HG03354 (cell line): Measurements from ENCODE around the gene SLC12A6.
A peak's percentile ranks its signal among the peaks of the same experiment; 100 is the strongest.
"Not testable (repeated sequence)": the region's sequence is repeated elsewhere in the genome, so short reads cannot be mapped to it uniquely, and the experiment has no call there.

Source experiments
- ATAC-seq: cut with Tn5 transposase; IDR thresholded peaks from one replicate; pipeline ENCODE4 v1.9.1; 2021; ENCODE audit warnings: mild to moderate bottlenecking; ENCODE audit not compliant: unreplicated experiment, poor library complexity, severe bottlenecking

The SLC12A6 gene

GRCh38 chr15:34358948-34359347 lies 21.4 kb upstream of the SLC12A6 start:
- no peak for ATAC-seq

DNA sequence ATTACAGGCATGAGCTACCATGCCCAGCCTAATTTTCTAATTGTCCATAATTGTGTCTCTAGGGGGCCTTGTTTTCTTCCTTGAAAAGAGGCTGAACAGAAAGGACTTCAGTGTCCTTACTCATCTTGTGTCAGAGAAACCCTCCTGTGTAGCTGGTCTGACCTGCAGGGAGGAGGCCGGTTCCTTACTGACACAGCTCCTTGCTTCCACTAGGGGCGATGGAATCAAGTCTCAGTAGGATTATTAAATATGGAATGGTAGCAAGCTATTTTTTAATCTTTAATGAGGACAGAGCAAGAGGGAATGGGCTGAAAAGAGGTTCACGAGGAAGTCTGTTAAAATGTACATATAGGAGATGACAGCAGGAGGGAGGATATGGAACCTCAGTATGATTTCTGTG lies 20.8 kb upstream of the SLC12A6 start:
- no peak for ATAC-seq

- no peak for ATAC-seq
Measured at GRCh38 chr15:34357653-34358052, 20.1 kb upstream of the SLC12A6 start.

GRCh38 chr15:34355241-34355640 lies 17.7 kb upstream of the SLC12A6 start:
- ATAC-seq: no peak

DNA sequence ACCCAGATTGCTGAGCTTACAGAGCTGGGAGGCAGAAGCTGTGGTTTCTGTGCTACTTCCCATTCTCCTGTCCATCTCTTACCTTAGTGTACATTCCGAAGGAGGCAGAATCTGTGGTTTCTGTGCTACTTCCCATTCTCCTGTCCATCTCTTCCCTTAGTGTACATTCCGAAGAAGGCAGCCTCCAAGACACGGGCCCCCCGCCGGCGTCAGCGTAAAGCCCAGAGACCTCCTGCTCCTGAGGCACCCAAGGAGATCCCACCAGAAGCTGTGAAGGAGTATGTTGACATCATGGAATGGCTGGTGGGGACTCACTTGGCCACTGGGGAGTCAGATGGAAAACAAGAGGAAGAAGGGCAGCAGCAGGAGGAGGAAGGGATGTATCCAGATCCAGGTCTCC lies 16.7 kb upstream of the SLC12A6 start:
- ATAC-seq: no peak

DNA sequence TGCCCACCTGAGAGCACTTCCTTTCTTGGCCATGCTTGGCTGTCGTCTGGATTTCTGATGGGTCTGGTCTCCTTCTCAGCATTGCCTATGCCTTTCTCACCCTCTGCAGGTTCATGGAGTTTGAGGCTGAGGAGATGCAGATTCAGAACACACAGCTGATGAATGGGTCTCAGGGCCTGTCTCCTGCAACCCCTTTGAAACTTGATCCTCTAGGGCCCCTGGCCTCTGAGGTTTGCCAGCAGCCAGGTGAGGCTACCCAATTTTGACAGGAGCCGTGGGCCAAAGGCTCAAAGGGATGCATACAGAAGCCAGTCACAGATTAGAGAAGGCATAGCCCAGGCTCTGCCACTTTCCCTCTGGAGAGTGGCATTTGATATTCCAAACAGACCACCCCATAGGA lies 16.0 kb upstream of the SLC12A6 start:
- no peak for ATAC-seq

GRCh38 chr15:34352996-34353395 lies 15.4 kb upstream of the SLC12A6 start:
- ATAC-seq: not testable (repeated sequence)

DNA sequence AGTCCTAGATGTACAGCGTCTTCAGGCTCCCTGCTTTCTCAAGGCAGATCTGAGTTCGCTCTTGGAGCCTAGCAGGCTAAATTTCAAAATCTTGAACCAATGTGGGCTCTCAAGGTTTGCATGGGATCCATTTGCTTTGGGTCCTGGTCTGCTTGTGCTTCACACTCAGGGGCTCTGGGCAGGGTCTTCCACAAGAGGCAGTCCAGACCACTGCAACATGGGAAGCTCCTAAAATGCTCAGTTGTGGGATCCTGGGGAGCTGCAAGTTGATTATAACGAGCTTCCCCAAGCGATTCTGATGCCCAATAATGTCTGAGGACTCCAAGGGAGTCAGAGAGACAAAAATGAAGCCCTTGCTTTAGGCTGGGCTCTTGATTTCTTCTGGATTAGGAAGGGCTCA lies 12.2 kb upstream of the SLC12A6 start:
- ATAC-seq: no peak

- ATAC-seq: no peak
Measured at GRCh38 chr15:34348735-34349300, 11.2 kb upstream of the SLC12A6 start.

DNA sequence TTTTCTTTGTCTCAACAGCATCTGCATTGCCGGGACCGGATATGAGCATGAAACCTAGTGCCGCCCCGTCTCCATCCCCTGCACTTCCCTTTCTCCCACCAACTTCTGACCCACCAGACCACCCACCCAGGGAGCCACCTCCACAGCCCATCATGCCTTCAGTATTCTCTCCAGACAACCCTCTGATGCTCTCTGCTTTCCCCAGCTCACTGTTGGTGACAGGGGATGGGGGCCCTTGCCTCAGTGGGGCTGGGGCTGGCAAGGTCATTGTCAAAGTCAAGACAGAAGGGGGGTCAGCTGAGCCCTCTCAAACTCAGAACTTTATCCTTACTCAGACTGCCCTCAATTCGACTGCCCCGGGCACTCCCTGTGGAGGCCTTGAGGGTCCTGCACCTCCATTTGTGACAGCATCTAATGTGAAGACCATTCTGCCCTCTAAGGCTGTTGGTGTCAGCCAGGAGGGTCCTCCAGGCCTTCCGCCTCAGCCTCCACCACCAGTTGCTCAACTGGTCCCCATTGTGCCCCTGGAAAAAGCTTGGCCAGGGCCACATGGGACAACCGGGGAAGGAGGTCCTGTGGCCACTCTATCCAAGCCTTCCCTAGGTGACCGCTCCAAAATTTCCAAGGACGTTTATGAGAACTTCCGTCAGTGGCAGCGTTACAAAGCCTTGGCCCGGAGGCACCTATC lies 10.5 kb upstream of the SLC12A6 start:
- no peak for ATAC-seq

DNA sequence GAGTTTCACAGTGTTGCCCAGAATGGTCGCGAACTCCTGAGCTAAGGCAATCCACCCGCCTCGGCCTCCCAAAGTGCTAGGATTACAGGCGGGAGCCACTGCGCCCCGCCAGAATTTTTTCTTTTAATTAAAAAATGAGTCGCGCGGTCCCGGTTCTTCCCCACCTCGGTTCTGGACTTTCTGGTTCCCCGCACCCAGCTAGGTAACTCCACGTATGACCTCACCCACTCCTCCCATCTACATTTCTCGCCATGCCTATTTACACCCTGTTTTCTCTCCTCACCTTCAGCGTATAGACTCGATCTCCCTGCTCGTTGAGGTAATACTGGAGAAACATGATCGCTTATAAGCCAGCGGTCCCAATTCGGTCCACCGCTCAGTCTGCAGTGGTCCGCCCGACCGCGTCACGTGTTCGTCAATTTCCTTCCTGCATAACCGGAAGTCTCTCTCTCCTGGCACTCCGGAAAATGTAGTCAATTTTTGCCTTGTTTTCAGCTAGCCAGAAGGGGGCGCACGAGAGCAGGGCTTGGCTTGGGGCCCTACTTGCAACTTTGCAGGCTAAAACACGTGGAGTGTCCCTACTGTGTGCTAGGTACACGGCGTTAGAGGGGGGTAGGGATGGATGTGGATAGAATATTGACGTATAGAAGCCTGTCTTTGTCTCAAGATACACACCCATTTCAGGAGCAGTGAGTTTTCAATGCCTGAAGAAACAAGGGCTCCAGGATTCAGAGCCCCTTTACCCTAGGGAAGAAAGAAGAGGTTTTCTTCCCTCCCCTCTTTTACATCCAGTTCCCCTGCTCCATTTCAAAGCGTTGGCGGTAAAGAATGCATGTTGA lies 5.4 kb upstream of the SLC12A6 start, which contains the start of the genes NOP10 and NUTM1:
Gene NOP10, minus strand, starts transcription at position 400 of the 839 bp plus-strand sequence. Its CDS starts 63 bp downstream, at position 337.
Gene NUTM1, plus strand, starts transcription at position 579 of the 839 bp plus-strand sequence. CDS start 382 bp downstream, outside the sequence.
- peak; percentile 91 for ATAC-seq

DNA sequence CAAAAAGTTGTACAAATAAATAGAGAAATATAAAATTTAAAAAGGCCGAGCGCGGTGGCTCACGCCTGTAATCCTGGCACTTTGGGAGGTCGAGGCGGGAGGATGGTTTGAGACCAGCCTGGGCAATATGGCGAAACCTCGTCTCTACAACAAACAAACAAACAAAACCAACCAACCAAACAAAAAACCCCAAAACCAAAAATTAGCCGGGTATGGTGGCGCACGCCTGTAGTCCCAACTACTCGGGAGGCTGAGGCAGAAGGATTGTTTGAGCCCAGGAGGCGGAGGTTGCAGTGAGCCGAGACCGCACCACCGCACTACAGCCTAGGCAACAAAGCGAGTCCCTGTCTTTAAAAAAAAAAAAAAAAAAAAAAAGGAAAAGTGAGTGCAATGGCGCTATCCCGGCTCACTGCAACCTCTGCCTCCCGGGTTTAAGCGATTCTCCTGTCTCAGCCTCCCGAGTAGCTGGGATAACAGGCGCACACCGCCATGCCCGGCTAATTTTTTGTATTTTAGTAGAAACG lies 4.7 kb upstream of the SLC12A6 start:
- not testable (repeated sequence) for ATAC-seq

DNA sequence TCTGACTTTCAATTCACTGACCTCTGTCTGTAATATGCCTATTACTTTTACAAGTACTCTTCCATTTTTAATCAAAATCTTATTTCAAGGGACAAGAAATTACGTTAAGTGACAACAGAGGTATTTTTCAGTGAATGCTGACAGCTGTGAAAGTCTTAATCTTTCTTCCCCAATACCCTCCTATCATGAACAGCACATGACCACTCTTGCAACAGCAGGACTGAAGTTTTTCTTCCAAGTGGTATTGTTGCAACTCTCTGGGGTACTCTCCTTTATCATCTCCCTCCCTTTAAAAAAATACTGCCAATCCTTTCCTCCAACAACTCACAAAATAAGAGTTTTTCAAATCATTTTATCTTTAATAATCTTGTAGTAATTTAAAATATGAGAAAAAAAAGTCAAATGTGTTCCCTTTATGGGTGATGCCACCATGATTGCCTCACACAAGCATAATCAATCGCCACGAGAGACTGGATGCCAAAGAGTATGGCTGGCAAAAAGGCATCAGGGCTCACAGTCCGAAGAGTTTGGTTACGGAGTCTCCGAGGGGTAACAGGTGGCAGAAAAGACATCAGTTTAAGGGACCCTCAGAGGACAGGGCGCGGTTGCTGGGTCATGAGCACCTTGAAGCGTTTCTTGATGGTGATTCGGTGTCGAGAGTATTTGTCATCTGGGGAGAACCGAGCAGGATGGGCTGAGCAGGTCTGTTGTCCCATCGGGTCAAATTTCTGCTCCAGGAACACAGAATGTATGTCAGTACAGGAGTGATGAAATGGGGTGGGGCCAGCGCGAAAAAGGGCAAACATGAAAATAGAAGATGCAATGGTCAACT lies 4.0 kb upstream of the SLC12A6 start:
- ATAC-seq: no peak

- ATAC-seq: no peak
Measured at GRCh38 chr15:34339946-34340345, 2.4 kb upstream of the SLC12A6 start.

GRCh38 chr15:34338347-34338746 lies 766 bp upstream of the SLC12A6 start:
- ATAC-seq: no peak

DNA sequence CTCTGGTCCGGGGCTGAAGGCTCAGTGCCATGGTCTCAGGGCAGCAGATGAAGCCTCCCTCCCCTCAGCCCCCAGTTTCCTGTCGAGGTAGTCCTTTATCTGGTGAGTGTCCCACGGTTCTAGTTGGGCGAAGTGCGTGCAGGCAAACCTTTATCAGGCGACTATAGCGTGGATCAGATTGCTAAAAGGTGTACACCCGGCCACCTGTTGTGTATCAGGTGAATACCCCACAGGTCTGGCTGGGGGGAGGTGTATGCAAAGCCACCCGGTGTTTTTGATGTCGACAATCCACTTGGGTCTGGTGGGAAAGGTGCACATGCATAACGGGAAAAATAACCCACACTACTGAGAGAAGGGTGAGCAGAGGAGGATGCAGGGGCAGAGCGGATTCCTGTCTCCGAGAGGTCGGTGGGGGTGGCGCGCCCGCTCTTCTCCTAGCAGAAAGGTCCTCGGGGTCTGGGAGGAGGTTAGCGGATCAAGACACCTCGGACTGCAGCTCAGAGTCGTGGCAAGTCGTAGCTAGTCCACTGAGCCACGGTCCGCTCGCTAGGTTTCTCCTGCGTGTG lies 507 bp downstream of the SLC12A6 start:
- peak; percentile 26 for ATAC-seq

- no peak for ATAC-seq
Measured at GRCh38 chr15:34336231-34336990, 1.2 kb downstream of the SLC12A6 start.

DNA sequence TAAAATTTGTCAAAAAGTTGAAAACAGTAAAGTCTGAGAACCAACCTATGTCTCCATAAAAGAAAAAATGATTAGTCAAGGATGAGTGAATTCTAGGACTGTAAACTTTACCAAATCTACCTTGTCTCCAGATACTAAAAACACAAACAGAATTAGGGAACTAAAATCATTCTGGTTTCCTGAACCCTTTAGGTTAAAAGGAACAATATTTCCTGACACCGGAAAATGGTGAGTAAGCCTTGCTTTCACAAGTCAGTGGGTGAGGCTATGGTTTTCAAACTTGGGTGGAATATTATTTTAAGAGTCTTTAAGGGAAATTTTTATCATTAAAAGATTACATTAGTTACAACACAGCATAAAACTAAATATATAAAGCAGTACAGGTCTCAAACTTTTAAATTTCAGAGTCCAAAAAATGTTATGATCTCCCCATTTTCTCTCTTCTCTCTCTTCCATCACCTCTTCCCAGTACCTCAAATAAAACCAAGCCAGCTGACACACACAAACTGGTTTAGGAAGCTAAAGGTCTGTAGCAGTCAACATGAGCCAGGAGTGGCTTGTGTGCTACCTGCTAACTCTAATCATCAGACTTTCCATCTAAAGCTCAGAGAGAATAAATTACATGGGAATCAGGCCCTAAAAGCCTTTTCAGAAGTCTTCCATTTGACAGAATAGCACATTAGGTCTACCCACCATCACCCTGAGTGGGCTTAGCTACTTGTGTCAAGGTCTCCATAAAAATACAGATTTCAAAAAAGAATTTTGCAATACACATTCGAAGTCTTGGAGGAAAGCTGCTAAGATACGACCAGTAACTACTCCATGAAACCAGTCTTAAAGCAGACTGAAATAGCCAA lies 2.2 kb downstream of the SLC12A6 start:
- no peak for ATAC-seq
